GM19351 (cell line): Measurements from ENCODE around the gene ATP6AP1.
"Not testable (repeated sequence)": the region's sequence is repeated elsewhere in the genome, so short reads cannot be mapped to it uniquely, and the experiment has no call there.

Experiments
- ATAC-seq: cut with Tn5 transposase; IDR thresholded peaks from one replicate; pipeline ENCODE4 v1.9.1; 2021; ENCODE audit warnings: mild to moderate bottlenecking, moderate library complexity; ENCODE audit not compliant: unreplicated experiment

Gene ATP6AP1

GRCh38 chrX:154399527-154400368, 28.7 kb upstream of the ATP6AP1 start:
- ATAC-seq, result no peak

GRCh38 chrX:154400369-154400817, 28.1 kb upstream of the ATP6AP1 start:
- ATAC-seq, result not testable (repeated sequence)

DNA sequence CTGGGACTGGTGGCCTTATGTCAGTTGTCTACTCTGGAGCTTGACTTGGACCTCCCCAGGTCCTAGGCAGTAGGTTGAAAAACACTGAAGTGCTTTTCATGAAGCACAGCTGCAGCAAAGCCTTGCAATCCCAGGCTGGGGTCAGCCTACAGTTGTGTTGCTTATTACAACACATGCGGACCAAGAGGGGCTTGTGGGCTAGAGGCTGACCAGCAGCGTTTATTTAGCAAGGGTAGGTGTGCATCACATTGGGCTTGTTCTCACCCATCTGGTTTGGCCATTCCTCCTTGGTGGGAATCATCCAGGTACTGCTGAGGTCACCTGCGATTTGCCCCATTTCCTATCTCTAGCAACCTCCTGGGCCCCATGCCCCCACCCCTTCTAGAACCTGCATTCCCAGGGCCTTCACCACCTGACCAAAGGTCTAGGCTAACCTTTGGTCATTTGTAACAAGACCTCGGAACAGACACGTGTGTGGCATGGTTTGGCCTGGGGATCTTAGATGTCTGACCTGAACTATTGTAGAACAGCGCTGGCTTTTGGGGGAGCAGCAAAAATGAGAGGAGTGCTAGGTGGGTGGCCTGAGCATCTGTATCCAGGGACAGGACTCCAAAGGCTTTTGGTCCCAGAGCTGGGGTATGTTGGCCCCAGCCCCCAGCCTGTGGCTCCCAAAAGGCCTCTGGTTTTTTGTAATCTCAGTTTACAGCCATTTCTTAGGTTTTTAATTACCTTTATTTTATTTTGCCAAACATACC, 27.3 kb upstream of the ATP6AP1 start:
- no peak for ATAC-seq

- no peak for ATAC-seq
Observed at GRCh38 chrX:154401918-154402621, 26.4 kb upstream of the ATP6AP1 start.

GRCh38 chrX:154402622-154403127, 25.8 kb upstream of the ATP6AP1 start:
- no peak for ATAC-seq

DNA sequence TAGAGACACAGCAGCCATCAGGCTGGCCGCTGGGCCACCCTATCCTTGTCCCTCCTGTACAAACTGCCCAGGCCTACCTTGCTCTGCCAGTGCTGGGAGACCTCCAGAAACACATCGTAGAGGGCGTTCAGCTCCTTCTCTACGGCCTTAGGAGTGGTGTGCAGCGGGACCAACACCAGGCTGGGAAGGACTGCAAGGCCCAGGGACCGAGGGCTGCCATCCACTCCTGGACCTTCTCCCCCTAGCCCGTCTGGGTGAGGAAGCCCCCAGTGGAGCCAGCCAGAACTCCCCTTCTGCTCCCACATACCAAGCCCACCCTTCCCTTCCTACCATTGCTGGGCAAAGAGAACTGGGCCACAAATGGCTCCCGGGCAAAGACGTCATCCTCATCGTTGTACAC, 25.3 kb upstream of the ATP6AP1 start:
- ATAC-seq, result no peak

DNA sequence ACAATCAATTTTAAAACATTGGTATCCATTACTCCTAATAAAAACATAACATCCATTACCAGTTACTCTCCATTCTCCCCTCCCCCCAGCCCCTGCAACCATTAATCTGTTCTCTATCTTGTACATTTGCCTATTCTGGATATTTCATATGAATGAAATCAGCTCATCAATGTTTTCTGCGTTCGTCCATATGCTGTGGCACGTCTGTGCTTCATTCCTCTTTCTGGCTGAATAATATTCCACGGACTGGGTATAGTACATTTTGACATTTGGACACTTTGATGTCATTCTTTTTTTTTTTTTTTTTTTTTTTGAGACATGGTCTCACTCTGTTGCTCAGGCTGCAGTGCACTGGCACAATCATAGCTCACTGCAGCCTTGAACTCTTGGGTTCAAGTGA, 24.6 kb upstream of the ATP6AP1 start:
- no peak for ATAC-seq

DNA sequence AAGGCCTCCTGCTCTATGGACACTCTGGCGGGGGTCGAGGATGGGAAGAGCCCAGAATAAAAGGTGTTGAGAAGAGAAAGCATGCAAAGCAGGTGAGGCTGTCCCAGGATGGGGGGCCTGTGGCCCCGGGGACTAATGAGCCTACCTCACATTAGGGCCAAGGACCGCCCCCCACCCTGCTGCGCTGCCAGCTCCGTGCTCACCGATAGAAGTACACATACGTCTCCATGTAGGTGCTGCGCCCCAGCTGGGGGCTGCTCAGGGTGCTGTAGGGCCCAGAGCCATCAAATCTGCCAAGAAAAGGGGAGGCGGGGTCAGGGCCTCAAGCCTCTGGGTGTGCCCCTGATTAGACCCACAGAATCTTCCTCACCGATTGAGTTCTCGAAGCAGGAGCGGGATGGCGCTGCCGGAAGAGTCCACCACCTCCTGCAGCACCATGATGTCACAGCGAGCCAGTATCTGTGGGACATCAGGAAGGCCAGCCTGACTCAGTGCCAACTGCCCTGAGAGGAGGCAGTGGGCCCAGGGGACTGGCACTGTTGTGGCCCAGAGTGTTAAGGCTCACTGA, 23.8 kb upstream of the ATP6AP1 start:
- no peak for ATAC-seq

- ATAC-seq, result peak; percentile 7
Observed at GRCh38 chrX:154408659-154409221, 19.7 kb upstream of the ATP6AP1 start.

- ATAC-seq, result peak; percentile 48
Observed at GRCh38 chrX:154409222-154409871, 19.1 kb upstream of the ATP6AP1 start, which contains the start of gene DNASE1L1. Gene DNASE1L1, minus strand, starts transcription at chrX:154409254. Its CDS starts 3,686 bp downstream, at chrX:154405568.

GRCh38 chrX:154411981-154412340, 16.5 kb upstream of the ATP6AP1 start:
- peak; percentile 56 for ATAC-seq

DNA sequence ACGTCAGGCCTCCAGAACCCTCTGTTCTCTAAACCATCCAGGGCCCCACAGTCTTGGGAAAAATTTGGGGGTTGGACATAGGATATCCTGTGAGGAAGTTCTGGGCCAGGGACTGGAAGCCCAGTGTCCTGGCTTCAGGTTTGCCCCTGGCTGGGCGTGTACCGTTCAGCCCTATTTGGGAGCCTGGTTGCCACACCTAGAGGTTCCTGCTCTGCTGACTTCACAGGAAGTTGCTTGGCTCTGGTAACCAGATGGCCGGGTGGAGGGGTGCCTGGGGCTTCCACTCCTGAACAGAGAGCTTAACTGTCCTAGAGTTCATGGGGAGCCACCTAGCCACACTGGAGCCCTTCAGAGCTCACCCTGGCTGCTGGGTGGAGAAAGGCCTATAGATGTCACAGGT, 16.0 kb upstream of the ATP6AP1 start:
- no peak for ATAC-seq

DNA sequence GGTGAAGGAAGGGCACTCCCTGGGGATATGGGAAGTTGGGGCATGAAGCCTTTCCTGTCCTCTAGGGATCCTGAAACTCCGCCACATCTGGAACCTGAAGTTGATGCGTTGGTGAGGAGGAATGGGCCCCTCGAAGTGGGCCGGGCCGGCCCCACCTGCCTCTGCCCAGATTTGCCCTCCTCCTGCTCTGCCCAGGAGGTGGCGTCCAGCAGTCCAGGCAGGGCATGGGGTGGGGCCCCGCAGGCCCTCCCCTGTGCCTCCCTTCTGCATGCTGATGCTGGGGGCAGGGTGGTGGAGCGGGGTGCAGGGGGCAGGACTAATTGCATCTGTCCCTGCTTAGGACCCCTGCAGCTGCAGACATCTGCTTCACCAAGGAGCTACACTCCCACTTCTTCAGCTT, 15.3 kb upstream of the ATP6AP1 start:
- ATAC-seq, result no peak

GRCh38 chrX:154417157-154417556, 11.3 kb upstream of the ATP6AP1 start:
- no peak for ATAC-seq

GRCh38 chrX:154419189-154419588, 9.3 kb upstream of the ATP6AP1 start:
- ATAC-seq, result no peak

DNA sequence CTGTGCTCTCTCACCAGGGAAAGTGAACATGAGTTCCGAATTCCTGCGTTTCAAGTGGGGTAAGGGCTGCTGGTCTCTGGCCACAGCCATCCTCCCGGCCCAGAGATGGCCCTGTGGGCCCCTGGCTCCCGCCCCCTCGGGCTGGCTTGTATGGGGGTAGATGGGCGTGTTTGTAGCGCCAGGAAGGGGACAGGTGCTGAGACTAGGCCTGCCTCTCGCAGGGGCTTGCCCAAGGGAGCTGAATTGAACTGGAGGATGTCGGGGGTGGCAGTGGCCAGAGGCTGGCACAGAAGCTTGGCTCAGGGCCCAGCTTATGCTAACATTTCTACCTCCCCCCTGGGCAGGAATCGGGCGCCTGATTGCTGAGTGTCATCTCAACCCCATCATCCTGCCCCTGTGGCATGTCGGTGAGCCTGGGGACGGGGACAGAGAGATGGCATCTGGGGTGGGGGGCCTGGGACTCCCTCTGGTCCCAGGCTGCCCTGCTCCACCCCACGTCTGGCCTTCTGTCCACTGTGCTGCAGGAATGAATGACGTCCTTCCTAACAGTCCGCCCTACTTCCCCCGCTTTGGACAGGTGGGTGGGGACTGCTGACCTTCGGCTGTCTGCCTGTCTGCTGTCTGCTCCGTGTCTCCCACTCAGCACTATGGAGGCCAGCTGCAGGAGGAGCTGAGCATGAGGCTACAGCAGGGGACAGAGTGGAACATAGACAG, 8.6 kb upstream of the ATP6AP1 start:
- no peak for ATAC-seq

DNA sequence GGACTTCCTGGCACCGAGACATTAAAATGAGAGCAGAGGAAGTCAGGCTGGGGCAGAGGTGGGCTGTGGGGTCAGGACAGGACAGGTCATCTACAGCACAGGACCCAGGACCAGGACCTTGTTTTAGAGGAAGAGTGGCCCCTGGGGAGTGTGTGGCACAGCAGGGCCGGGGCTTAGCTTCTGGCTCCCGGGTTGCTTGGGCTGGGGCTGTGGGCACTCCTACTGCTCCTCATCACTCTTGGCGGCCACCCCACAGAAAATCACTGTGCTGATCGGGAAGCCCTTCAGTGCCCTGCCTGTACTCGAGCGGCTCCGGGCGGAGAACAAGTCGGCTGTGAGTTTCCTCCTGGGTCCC, 8.1 kb upstream of the ATP6AP1 start:
- ATAC-seq, result no peak

GRCh38 chrX:154426916-154427770, 1.3 kb upstream of the ATP6AP1 start:
- ATAC-seq, result no peak

DNA sequence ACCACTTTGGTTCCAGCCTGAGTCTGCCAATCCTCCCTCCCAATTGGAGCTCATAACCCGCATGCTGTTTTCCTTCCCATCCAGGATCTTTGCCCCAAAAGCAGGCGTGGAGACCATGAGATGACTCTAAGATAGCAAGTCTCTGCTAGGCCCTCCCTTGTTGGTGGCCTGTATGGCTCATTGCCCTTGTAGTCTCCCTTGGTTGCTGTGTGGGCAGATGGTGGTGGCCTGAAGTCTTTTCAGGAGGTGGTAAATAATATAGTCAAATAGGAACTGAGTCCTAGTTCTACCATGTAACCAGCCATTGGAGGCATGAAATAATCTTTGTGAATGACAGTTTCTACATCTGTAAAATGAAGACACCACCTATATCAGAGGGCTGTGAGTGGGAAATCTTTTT, 1.2 kb downstream of the ATP6AP1 start:
- ATAC-seq, result no peak
